Measurements from ENCODE around the gene DENND2C.
A peak's percentile ranks its signal among the peaks of the same experiment; 100 is the strongest.
"Not testable (repeated sequence)": the region's sequence is repeated elsewhere in the genome, so short reads cannot be mapped to it uniquely, and the experiment has no call there.

DENND2C gene

DNA sequence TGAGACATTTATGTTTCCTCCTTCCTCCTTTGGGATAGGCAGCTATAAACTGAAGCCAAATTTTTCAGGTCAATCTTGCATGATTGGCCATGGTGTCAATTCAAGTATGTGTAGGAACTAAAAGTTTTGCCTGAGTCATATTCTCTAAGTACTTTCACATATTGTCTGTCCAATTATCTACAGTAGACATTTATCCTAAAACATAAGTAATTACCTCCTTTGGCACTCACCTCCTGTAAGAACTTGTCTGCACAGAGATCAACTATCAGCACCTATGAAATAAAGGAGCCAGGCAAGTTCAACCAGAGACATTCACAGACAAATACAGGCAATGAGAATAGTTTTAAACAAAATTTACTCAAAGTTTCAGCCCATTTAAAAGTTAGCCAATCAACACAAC, 74.2 kb downstream of the DENND2C start:
- no peak for DNase-seq

DNA sequence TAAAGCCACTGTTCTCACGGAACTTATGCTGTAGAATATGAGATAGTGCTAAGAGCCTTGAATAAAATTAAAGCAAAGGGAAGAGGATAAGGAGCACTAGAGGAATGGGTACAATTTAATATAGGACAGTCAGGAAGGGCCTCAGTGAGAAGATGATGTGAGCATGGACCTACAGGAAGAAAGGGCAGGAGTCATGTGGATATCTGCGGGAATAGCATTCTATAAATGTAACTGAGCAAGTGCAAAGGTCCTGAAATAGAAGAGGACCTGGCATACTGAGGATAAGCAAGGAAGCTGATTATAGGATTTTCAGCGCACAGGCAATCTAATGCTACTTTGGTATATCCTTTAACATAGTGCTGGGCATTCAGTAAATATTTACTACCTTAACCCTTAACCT, 75.8 kb downstream of the DENND2C start:
- no peak for DNase-seq

DNA sequence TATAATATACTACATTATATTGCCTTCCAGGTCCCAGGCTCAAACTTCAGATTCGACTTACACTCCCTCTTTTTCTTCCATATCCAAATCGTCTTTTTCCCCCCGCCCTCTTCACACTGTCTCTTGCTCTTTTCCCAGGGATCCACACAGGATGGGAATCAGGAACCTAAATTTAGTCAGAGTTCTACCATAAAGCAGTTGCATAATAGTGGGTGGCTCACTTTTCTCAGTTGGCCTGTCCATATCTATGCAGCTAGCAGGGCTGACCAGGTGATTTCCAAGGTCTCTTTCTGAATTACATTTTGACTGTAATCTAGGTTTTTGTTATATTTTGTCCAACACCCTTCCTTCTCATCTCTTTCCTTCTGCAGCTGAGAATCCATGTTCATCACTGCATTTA, 80.7 kb downstream of the DENND2C start:
- DNase-seq, result no peak

DNA sequence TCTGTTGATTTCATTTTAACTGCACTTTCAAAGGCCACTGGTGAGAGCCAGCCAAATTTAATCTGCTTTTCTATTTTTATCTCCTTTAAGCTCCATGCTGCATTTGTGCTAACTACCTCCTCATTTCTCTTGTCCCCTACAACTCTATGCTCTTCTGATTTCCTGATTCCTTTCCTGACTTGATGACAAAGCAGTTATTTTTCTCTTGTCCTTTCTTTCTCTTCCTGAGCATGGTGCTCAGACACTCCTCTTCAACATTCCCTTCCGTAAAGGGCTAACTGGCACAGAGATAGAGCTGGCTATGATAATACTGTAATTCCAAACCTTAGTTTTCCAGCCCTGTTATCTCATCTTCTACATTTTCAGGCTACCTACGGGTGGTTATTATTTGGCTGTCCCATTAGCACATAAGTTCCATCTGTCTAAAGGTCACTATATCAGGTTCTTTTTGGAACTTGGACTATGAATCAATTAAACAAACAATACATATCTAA, 81.6 kb downstream of the DENND2C start:
- DNase-seq, result no peak

DNA sequence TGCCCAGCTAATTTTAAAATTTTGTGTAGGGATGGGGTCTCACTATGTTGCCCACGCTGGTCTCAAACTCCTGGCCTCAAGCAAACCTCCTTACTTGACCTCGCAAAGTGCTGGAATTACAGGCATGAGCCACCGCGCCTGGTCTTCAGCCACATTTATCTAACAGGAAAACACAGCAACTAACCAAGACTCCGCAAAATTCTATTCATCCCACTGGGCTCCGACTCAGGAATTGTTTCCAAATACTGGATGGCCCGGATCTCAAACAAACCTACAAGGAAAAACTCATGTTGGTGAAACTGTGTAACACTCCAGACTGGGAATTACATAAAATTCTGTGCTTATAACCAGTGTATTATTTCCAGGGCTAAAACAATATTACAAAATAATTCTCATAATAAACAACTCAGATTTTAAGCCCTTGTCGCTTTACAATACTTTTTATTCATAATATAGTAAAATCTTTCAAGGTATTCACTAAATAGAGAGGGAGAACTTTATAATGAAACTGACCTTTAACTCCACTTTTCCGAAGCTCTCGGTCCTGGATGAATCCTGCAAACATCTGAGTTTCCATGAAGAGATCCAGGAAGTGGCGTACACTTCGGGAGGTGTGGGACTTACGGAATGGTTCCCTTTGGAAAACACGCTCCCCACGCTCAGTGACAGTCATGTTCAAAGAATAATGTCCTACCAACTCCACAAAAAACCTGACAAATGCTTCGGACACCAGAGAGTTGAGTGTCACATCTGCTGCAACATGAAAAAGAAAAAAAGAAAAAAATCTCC, 82.5 kb downstream of the DENND2C start:
- DNase-seq, result no peak

- no peak for DNase-seq
Measured at GRCh38 chr1:114586513-114587047, 83.3 kb downstream of the DENND2C start.

- DNase-seq, result no peak
Measured at GRCh38 chr1:114585231-114585630, 84.6 kb downstream of the DENND2C start.

DNA sequence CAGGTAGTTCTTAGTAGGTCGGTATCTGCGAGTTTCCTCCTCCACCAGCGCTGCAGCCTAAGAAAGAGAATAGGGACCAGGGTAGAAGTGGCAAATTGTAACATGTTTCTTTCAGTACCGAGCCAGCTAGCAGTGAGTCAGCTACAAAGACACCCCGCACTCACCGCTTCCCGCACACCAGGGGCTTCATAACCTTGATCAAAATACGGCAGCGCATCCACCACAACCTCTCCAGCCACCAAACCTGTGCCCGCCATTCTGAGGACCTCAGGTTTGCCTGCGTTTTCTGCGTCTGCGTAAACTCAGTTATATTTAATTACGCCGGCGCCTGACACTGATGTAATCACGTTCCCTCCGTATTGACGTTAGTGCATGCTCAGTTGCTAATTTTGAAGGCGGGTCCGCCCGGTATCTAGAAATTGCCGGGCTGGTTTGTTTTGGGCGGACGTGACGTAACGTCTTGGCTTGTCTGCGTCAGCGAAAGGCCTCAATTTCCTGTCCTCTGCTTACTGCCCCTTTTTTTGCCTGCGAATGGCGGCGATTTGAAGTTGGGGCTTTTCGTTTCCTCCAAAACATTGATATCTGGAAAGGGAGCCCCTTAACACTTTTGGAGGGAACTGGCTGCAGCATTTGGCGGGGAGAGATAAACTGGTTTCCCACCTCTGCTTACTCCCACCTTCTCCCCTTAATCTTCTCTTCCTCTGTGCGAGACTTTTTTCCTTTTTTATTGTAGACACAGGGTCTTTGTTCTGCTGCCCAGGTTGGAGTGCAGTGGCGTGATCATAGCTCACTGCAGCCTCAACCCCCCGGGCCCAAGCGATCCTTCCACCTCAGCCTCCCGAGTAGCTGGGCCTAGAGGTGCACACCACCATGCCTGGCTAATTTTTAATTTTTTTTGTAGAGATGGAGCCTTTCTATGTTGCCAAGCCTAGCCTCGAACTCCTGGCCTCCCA, 88.2 kb downstream of the DENND2C start, which contains the start of gene BCAS2:
TSS of gene BCAS2 (minus strand) at position 281 of the 953 bp plus-strand sequence. CDS start at position 257, 24 bp downstream.
- peak; percentile 90 for DNase-seq

DNA sequence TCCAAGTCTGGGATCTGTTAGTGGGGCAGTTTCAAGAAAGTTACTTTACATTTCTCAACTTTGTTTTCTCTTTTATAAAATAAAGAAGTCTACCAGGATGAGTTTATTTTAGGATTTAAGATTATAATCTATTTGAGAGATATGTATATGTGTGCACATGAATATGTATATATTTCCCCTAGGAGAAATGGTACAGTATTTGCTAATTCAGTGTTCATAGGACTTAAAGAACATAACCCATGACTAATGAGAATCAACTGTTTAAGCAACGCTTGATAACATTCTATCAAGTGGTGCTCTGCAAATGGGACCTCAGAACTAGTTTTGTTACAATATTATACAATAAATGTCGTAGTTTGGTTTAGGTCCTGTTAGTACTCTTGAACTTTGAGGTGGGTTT, 95.5 kb downstream of the DENND2C start:
- no peak for DNase-seq

- DNase-seq, result no peak
Measured at GRCh38 chr1:114564141-114564540, 105.7 kb downstream of the DENND2C start.

DNA sequence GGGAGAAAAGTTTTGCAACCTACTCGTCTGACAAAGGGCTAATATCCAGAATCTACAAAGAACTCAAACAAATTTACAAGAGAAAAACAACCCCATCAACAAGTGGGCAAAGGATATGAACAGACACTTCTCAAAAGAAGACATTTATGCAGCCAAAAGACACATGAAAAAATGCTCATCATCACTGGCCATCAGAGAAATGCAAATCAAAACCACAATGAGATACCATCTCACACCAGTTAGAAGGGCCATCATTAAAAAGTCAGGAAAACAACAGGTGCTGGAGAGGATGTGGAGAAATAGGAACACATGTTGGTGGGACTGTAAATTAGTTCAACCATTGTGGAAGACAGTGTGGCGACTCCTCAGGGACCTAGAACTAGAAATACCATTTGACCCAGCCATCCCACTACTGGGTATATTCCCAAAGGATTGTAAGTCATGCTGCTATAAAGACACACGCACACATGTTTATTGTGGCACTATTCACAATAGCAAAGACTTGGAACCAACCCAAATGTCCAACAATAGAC, 106.8 kb downstream of the DENND2C start:
- DNase-seq, result not testable (repeated sequence)

DNA sequence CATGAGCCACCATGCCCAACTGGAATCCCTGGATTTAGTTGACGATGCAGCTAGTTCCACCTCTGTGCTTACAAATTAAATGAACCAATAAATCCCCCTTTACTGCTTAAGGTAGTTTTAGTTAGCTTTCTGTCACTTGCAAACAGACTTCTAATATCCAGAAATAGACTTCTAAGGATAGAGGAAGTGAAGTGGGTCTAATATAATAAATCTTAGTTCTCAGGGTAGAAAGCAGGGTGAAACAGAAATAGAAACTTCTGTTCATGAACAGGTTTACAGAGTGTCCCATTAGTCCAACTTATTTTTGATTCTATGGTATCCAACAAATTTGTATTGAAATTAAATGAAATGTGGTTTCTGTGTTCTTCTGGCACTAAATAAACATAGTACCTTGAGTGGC, 108.5 kb downstream of the DENND2C start:
- DNase-seq, result no peak

GRCh38 chr1:114559356-114559755, 110.5 kb downstream of the DENND2C start:
- DNase-seq, result no peak

DNA sequence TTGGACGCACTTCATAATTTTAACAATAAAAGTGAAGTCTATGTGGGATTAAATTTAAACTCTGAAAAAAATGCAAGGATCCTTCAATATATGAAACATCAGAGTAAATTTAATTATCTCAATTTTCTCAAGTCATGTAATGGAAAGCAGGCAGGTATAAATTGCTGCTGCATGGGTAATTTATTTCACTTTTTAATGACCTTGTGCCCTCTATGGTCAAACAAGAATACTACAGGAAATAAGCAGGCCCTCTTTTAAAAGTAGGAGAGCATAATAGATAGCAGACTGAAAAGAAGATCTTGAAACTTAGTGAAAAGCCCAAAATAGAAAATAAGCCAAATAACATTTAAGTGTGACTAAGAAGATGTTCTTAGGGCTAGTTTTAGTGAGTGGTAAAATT, 111.3 kb downstream of the DENND2C start:
- no peak for DNase-seq

DNA sequence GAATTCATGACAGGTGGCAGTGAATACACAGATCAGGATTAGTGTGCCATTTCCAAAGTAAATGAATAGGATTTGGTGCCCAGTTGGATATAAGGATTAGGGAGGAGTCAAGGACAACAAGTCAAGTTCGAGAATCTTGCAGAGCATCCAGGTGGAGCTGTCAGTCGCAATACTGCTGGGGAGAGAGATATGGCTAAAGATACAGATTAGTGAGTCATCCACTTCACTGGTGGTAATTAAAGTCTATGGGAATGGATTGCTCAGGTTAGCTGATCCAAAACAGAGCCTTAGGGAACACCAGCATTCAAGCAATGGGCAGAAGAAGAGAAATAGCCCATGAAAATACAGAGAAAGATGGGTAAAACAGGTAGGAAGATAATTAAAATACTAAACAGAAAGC, 115.3 kb downstream of the DENND2C start:
- no peak for DNase-seq

- no peak for DNase-seq
Measured at GRCh38 chr1:114552106-114552639, 117.7 kb downstream of the DENND2C start.

GRCh38 chr1:114551400-114551799, 118.4 kb downstream of the DENND2C start:
- no peak for DNase-seq

- no peak for DNase-seq
Measured at GRCh38 chr1:114550336-114550735, 119.5 kb downstream of the DENND2C start.

DNA sequence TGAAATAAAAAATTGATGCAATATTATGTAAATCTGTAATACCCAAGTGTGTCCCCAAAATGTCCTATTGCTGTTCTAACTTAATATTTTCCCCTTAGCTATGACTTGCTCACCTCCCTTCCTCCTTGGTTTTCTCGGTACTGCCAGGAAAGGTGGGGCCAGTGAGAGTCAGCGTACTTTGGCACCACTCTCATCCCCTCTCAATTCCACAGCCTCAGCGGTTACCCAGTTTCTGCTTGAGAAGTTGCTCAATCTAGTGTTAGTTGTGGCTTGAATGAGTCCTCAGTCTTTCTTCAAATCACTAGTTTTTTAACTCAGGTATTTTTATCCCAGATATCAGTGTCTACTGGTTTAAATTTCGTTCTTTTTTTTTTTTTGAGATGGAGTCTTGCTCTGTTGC, 120.7 kb downstream of the DENND2C start:
- no peak for DNase-seq

GRCh38 chr1:114547076-114547475, 122.8 kb downstream of the DENND2C start:
- DNase-seq, result no peak

GRCh38 chr1:114545796-114546195, 124.1 kb downstream of the DENND2C start:
- DNase-seq, result no peak

GRCh38 chr1:114545315-114545714, 124.5 kb downstream of the DENND2C start:
- DNase-seq, result no peak

GRCh38 chr1:114540821-114541220, 129.0 kb downstream of the DENND2C start:
- DNase-seq, result no peak

All from NK-92 treated with Interleukin-12 subunit alpha and Interleukin-12 subunit beta, amount 100 ng/mL, for 24 hours (cell line).